Heart left ventricle (tissue), 16 donors: ENCODE results near the gene NPHP1. TPM values are rescaled to one million over a fixed set of nuclear protein-coding genes. Genes with fewer than 3 reads are reported as not detected.

Experiments
- ATAC-seq, 4 donors: fragments of 200-7000 bp; cut with Tn5 transposase; one replicate each; pipeline ENCODE4 v1.9.1; 2020 to 2022; ENCODE audit warnings: moderate library complexity in 4 of 4, mild to moderate bottlenecking in 3 of 4, moderate number of reproducible peaks in 1 of 4
- DNase-seq, 5 donors: peaks; one replicate each; pipeline ENCODE4 v3.0.0-alpha.2; 2020
- H3K27ac ChIP-seq, 12 donors: fragments of 200-600 bp; sonication (generic) in 4 of 12; one replicate each; pipeline versions ENCODE4 v1.5.0 to v1.8.0; 2016 to 2022; ENCODE audit warnings: mild to moderate bottlenecking in 2 of 12
- H3K27me3 ChIP-seq, 9 donors: fragments of 200-600 bp; sonication (generic) in 2 of 9; one replicate each; pipeline versions ENCODE4 v1.5.1 to v1.8.0; 2016 to 2022; ENCODE audit warnings: mild to moderate bottlenecking in 3 of 9
- H3K36me3 ChIP-seq, 9 donors: fragments of 200-600 bp; sonication (generic) in 2 of 9; one replicate each; pipeline versions ENCODE4 v1.5.0 to v1.8.0; 2018 to 2022; ENCODE audit warnings: mild to moderate bottlenecking in 2 of 9
- H3K4me1 ChIP-seq, 12 donors: fragments of 200-600 bp; sonication (generic) in 4 of 12; one replicate each; pipeline versions ENCODE4 v1.5.0 to v1.8.0; 2016 to 2022; ENCODE audit warnings: mild to moderate bottlenecking in 3 of 12
- H3K4me3 ChIP-seq, 12 donors: fragments of 200-600 bp; sonication (generic) in 4 of 12; one replicate each; pipeline versions ENCODE4 v1.5.0 to v1.8.0; 2017 to 2022; ENCODE audit warnings: mild to moderate bottlenecking in 9 of 12, moderate library complexity in 4 of 12
- H3K9me3 ChIP-seq, 12 donors: fragments of 200-600 bp; sonication (generic) in 4 of 12; one replicate each; pipeline versions ENCODE4 v1.5.0 to v1.8.0; 2016 to 2022; ENCODE audit warnings: mild to moderate bottlenecking in 1 of 12
- POLR2A ChIP-seq, 2 donors: fragments of 450-650 bp; IDR thresholded peaks; one replicate each; pipeline ENCODE4 v1.6.1; 2017; ENCODE audit warnings: antibody characterized with exemption in 2 of 2, mild to moderate bottlenecking in 2 of 2, moderate library complexity in 2 of 2
- WGBS, 4 donors: extraction: QIAGEN DNeasy Blood & Tissue Kit in 2 of 4; methylation state at CpG; one replicate each; pipeline versions ENCODE4 v1.1.5 to v1.1.7; 2013 to 2018; 5-methylcytosine and 5-hydroxymethylcytosine counted together
- intact Hi-C, 10 donors: fragments of 100-400 bp; cut with DNase I; formaldehyde crosslinking; loops; one replicate each; pipeline versions ENCODE4 v1.11.1 to v1.14.2; 2022
- polyA plus RNA-seq, 2 donors: library from polyadenylated mRNA; stranded (reverse); fragments of 200-250 nt; gene quantifications; one replicate each; pipeline ENCODE4 v1.2.3, GENCODE V29; 2013
- total RNA-seq, 9 donors: library from RNA; depleted of rRNA in 2 of 9; stranded (reverse); fragments of >200 nt in 2 of 9; fragmentation: NEBNext Ultra II Directional in 3 of 9; extraction: Animal tissue kit (Norgen Biotek cat#: 25700) in 3 of 9; gene quantifications; one replicate each; pipeline versions ENCODE4 v1.1.0 to v1.2.4, GENCODE V29; 2016 to 2023
- TF ChIP-seq, protein P1 (sequence below), 12 donors: fragments of 200-600 bp; sonication (generic) in 4 of 12; IDR thresholded peaks; one replicate each; pipeline versions ENCODE4 v1.5.0 to v1.8.0; 2018 to 2022; ENCODE audit warnings: antibody characterized with exemption in 12 of 12, mild to moderate bottlenecking in 5 of 12
- donor health status: ischemic (EF 13 %, LVEDD 7.1; RV severe dilation, severe dysfunction).
- donor health status: healthy with polysubstance abuse.
- donor health status: DM: no; HTN: yes; CAD: no.
- donor health status: DM: no; HTN: no; CAD: no.
- donor health status: ischemic (EF 25% LVEDD 6.9; RV normal size, moderate dysfunction).
- donor health status: ischemic (EF 25% LVEDD 5.7; RV mildly dilated, moderate dysfunction).
- donor health status: healthy.
- donor health status: DM: yes; HTN: yes; CAD: no.
- donor health status: ischemic (EF 35%, LVEDD 5.7; RV mildly dilated, moderate dysfunction).
- donor health status: nonischemic (EF 11% LVEDD 7.7; RV severe dilation, severe dysfunction).
- donor health status: DM: yes; HTN: yes; CAD: no.
- donor health status: PGD.
- donor health status: ischemic (EF 29% LVEDD 5.4; RV normal size, mild dysfunction).
- donor health status: nonischemic (EF 23%, LVEDD 6.1; RV moderate dilation, normal function).

NPHP1 gene
- total and polyA plus RNA-seq, 11 donors, result 4.7 to 7.9 (median 5.6) TPM

DNA sequence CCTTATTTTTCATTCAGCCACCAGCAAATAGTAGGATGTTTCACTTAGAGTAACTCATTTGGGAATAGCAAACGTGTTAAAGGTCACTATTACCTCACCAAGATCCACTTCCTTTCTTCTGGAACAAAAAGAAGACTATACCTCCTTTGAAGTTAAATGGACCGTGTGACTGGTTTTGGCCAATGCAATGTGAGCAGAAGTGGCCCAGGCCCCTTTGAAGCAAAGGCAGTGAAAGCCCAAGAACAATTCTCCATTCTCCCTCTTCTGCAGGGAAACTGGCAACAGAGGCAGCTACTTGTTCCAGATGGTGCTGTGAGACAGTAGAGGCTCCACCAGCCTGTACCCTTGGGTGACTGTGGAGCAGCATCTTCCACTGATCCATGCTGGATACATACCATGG, 77.9 kb downstream of the NPHP1 start:
- ATAC-seq, result no peak

DNA sequence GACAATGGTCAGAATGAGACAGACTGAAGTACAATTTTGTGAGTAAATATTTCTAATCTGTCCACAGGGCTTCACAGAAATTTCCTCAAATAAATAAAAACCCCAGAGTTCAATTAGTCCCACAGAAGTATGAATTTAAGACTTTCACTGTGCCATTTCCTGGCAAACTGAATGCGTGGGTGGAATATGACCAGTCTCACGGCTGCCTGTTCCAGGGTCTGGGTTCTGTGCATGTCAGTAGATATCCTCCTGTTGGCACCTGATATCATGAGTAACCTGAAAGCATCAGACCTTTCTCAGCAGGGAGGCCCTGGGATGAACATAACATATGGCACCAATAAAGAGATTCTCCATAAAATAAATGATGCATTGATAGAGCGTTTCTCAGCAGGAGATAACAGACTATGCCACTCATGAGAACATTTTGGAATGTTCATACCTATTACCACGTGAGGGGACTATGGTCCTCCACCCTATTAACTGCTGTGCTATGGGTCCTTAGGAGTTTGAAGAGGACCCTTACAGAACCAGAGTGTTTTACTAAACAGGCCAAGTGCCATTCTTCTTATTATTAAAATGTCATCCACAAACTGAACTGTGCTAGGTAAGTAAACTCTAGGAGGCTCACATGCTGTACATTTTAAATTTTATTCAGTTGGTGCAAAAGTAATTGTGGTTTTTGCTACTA, 78.6 kb downstream of the NPHP1 start:
- no peaks in the 10 kb centered on the region for H3K9me3 ChIP-seq
- intact Hi-C loops, result no loop called here
- peaks cover 0 to 20% (median 0%) of the 10 kb centered on the region in 12 donors for H3K4me1 ChIP-seq
- peaks cover 0 to 6% (median 0%) of the 10 kb centered on the region in 9 donors for H3K36me3 ChIP-seq
- WGBS, 4 donors, result 71 to 78% (median 74%) methylated on average over 4 of the region's 4 CpGs
- ATAC-seq, result no peak
- TF ChIP-seq, protein P1, sequence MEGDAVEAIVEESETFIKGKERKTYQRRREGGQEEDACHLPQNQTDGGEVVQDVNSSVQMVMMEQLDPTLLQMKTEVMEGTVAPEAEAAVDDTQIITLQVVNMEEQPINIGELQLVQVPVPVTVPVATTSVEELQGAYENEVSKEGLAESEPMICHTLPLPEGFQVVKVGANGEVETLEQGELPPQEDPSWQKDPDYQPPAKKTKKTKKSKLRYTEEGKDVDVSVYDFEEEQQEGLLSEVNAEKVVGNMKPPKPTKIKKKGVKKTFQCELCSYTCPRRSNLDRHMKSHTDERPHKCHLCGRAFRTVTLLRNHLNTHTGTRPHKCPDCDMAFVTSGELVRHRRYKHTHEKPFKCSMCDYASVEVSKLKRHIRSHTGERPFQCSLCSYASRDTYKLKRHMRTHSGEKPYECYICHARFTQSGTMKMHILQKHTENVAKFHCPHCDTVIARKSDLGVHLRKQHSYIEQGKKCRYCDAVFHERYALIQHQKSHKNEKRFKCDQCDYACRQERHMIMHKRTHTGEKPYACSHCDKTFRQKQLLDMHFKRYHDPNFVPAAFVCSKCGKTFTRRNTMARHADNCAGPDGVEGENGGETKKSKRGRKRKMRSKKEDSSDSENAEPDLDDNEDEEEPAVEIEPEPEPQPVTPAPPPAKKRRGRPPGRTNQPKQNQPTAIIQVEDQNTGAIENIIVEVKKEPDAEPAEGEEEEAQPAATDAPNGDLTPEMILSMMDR (IDR thresholded peaks at IDR 0.05), result no peak
- no peak for TF ChIP-seq POLR2A (IDR thresholded peaks at IDR 0.05)
- H3K27me3 ChIP-seq, result no peaks in the 10 kb centered on the region
- DNase-seq, result no peak
- no peak overlapping the region for H3K27ac ChIP-seq
- no peak overlapping the region for H3K4me3 ChIP-seq

More for the DNA sequence above, 77.9 kb downstream of the NPHP1 start:
- no peak overlapping the region for H3K27ac ChIP-seq
- intact Hi-C loops, result no loop called here
- peaks cover 0 to 16% (median 0%) of the 10 kb centered on the region in 12 donors for H3K4me1 ChIP-seq
- peaks cover 0 to 8% (median 0%) of the 10 kb centered on the region in 9 donors for H3K36me3 ChIP-seq
- 37 to 63% (median 61%) methylated on average over 2 of the region's 2 CpGs for WGBS, 4 donors
- no peaks in the 10 kb centered on the region for H3K27me3 ChIP-seq
- no peak for DNase-seq
- no peak overlapping the region for H3K4me3 ChIP-seq
- H3K9me3 ChIP-seq, result no peaks in the 10 kb centered on the region
- TF ChIP-seq, protein P1 (IDR thresholded peaks at IDR 0.05), result no peak
- no peak for TF ChIP-seq POLR2A (IDR thresholded peaks at IDR 0.05)

GRCh38 chr2:110124939-110125691, 79.7 kb downstream of the NPHP1 start:
- no peak for ATAC-seq
- Histone ChIP-seq H3K27me3 (no peaks in the 10 kb centered on the region), H3K4me3 (no peak overlapping the region), H3K27ac (peak overlapping the region in 1 of 12 donors; percentile 6), H3K9me3 (no peaks in the 10 kb centered on the region), H3K4me1 (peaks cover 0 to 25% (median 6%) of the 10 kb centered on the region in 12 donors), H3K36me3 (no peaks in the 10 kb centered on the region)
- intact Hi-C loops, result no loop called here
- no peak for DNase-seq
- no peak for TF ChIP-seq POLR2A (IDR thresholded peaks at IDR 0.05)
- TF ChIP-seq, protein P1 (IDR thresholded peaks at IDR 0.05), result no peak
- WGBS, 4 donors, result 90 to 94% (median 92%) methylated on average over 6 of the region's 6 CpGs
